GM12878 (cell line): ENCODE data around the gene SCP2. TPM values are rescaled to one million over a fixed set of nuclear protein-coding genes. Genes with fewer than 3 reads are reported as not detected.

Experiments
- ATAC-seq: fragments of 200-7000 bp; cut with Tn5 transposase; 3 replicates; pipeline ENCODE4 v1.9.1; 2020; ENCODE audit warnings: mild to moderate bottlenecking, moderate library complexity
- BruUV-seq: library from RNA; stranded (reverse); fragments of 400-500 nt; replicated peaks from 2 replicates; lab custom pipeline; 2021; lab: Mats Ljungman, UMichigan
- CTCF ChIA-PET: fragments of 300-600 bp; sonication (Branson Sonifier 250); formaldehyde crosslinking; extraction: SDS; loops from one replicate; lab custom pipeline; 2021; ENCODE audit warnings: inconsistent platforms; lab: Yijun Ruan, JAX
- POLR2A ChIA-PET: fragments of 350-600 bp; formaldehyde crosslinking; extraction: SDS; loops from one replicate; lab custom pipeline; 2021; ENCODE audit warnings: inconsistent platforms; lab: Charles Lee
- RAD21 ChIA-PET: fragments of 300-600 bp; sonication (Branson Sonifier 250); formaldehyde crosslinking; loops from one replicate; lab custom pipeline; 2023; ENCODE audit warnings: antibody characterized with exemption; ENCODE audit not compliant: unreplicated experiment; lab: Charles Lee
- SMC1A ChIA-PET: fragments of 300-600 bp; sonication (Branson Sonifier 250); formaldehyde crosslinking; loops from one replicate; lab custom pipeline; 2023; ENCODE audit not compliant: unreplicated experiment, uncharacterized antibody; lab: Charles Lee
- DNase-seq: peaks from one replicate; pipeline ENCODE4 v3.0.0-alpha.2; 2011; ENCODE audit warnings: low read depth, low spot score
- FAIRE-seq: peaks from 3 replicates; lab custom pipeline; 2011; peaks lifted over from hg19 to GRCh38; lab: Jason Lieb, UNC
- H2AFZ ChIP-seq: 2 replicates; pipeline ENCODE4 v1.6.0; 2011; ENCODE audit warnings: low read depth, low read length, control low read depth; ENCODE audit not compliant: control insufficient read depth
- H3K27ac ChIP-seq: 2 replicates; pipeline ENCODE4 v1.5.1; 2011; ENCODE audit warnings: control low read depth; ENCODE audit not compliant: control insufficient read depth, insufficient read depth
- H3K27me3 ChIP-seq, 2 experiments: replicated peaks in 1 of 2; 2 replicates each; pipeline versions ENCODE4 v1.6.0 to v1.6.1; 2011; ENCODE audit warnings: low read length in 1 of 2; ENCODE audit not compliant: control insufficient read depth in 2 of 2, insufficient read depth in 2 of 2
- H3K36me3 ChIP-seq, 2 experiments: 2 replicates each; pipeline ENCODE4 v1.5.1; 2011; ENCODE audit warnings: low read length in 1 of 2; ENCODE audit not compliant: control insufficient read depth in 2 of 2, insufficient read depth in 2 of 2
- H3K4me1 ChIP-seq: 2 replicates; pipeline ENCODE4 v1.6.1; 2011; ENCODE audit warnings: mild to moderate bottlenecking, low read length, moderate library complexity, mixed read lengths; ENCODE audit not compliant: control insufficient read depth, insufficient read depth
- H3K4me2 ChIP-seq: 2 replicates; pipeline ENCODE4 v1.6.0; 2011; ENCODE audit warnings: control low read depth; ENCODE audit not compliant: control insufficient read depth, insufficient read depth
- H3K4me3 ChIP-seq: fragments of 200-600 bp; sonication (generic); 2 replicates; pipeline ENCODE4 v1.5.1; 2016
- H3K79me2 ChIP-seq: 2 replicates; pipeline ENCODE4 v1.6.0; 2011; ENCODE audit warnings: low read length; ENCODE audit not compliant: control insufficient read depth, insufficient read depth
- H3K9ac ChIP-seq: 2 replicates; pipeline ENCODE4 v1.8.0; 2011; ENCODE audit warnings: low read length, control low read depth, mixed read lengths; ENCODE audit not compliant: control insufficient read depth, insufficient read depth
- H3K9me3 ChIP-seq: replicated peaks from 3 replicates; pipeline ENCODE4 v1.5.1; 2011; ENCODE audit warnings: mild to moderate bottlenecking, low read length; ENCODE audit not compliant: control insufficient read depth, insufficient read depth
- H4K20me1 ChIP-seq: 2 replicates; pipeline ENCODE4 v1.6.0; 2011; ENCODE audit not compliant: control insufficient read depth, insufficient read depth
- BMI1 ChIP-seq: fragments of 450-650 bp; IDR thresholded peaks from 2 replicates; pipeline ENCODE4 v1.6.1; 2016; ENCODE audit warnings: mild to moderate bottlenecking, moderate library complexity, borderline replicate concordance
- E2F8 ChIP-seq: fragments of 450-650 bp; IDR thresholded peaks from 2 replicates; pipeline ENCODE4 v1.6.1; 2018; ENCODE audit warnings: mild to moderate bottlenecking, low read depth, moderate library complexity; ENCODE audit not compliant: partially characterized antibody
- FOS ChIP-seq: IDR thresholded peaks from 3 replicates; pipeline ENCODE4 v1.6.1; 2011; ENCODE audit warnings: borderline replicate concordance; ENCODE audit not compliant: insufficient read length; ENCODE audit errors: extremely low read depth
- IRF4 ChIP-seq: IDR thresholded peaks from 2 replicates; pipeline ENCODE4 v1.6.1; 2011; ENCODE audit warnings: low read depth, low read length
- JUND ChIP-seq: IDR thresholded peaks from 2 replicates; pipeline ENCODE4 v1.6.1; 2012; ENCODE audit warnings: low read depth, mild to moderate bottlenecking, low read length, improper control_type of control experiment, moderate library complexity
- SMARCA5 ChIP-seq: fragments of 450-650 bp; IDR thresholded peaks from 2 replicates; pipeline ENCODE4 v1.6.1; 2017; ENCODE audit warnings: mild to moderate bottlenecking
- SP1 ChIP-seq: IDR thresholded peaks from one replicate; pipeline ENCODE4 v1.6.1; 2011; ENCODE audit warnings: low read depth, low read length
- SUPT20H ChIP-seq: IDR thresholded peaks from 2 replicates; pipeline ENCODE4 v1.6.1; 2011; ENCODE audit warnings: low read depth, mild to moderate bottlenecking, low read length, moderate library complexity, borderline replicate concordance; ENCODE audit not compliant: control insufficient read depth
- ZZZ3 ChIP-seq: IDR thresholded peaks from 2 replicates; pipeline ENCODE4 v1.6.1; 2011; ENCODE audit warnings: low read depth; ENCODE audit not compliant: control insufficient read depth, insufficient read length
- WGBS: methylation state at CpG from one replicate; pipeline ENCODE4 v1.1.6; 2016; ENCODE audit warnings: low lambda C conversion rate; ENCODE audit not compliant: insufficient replicate concordance, insufficient coverage; ENCODE audit errors: missing lambda C conversion rate; 5-methylcytosine and 5-hydroxymethylcytosine counted together
- in situ Hi-C: fragments of 300-500 bp; cut with MboI; formaldehyde crosslinking; loops from 9 replicates; pipeline ENCODE4 v1.14.3; 2018; ENCODE audit warnings: mixed read lengths
- intact Hi-C: fragments of 100-400 bp; cut with micrococcal nuclease; formaldehyde crosslinking; loops from one replicate; pipeline ENCODE4 v1.14.2; 2022; ENCODE audit not compliant: unreplicated experiment
- polyA plus RNA-seq, 11 experiments: library from polyadenylated mRNA; depleted of rRNA in 4 of 11; unstranded in 6 of 11; stranded (reverse) in 5 of 11; fragments of >200 nt; fragmentation: Nextera tagmentation in 4 of 11; fragmentation: Illumina TruSeq in 1 of 11; extraction: Ambion mirVana in 4 of 11; extraction: Trizol in 1 of 11; gene quantifications; 1 replicate in 1 of 11; 2 replicates in 10 of 11; pipeline versions ENCODE4 v1.2.1 to v1.2.3, GENCODE V29; 2011 to 2016; ENCODE audit warnings: inconsistent platforms in 2 of 11, missing spikeins in 2 of 11, low read depth in 1 of 11
- total RNA-seq, 4 experiments: library from RNA; depleted of rRNA in 3 of 4; stranded (reverse); fragments of >200 nt in 3 of 4; fragmentation: Illumina TruSeq in 1 of 4; extraction: Trizol in 1 of 4; gene quantifications; 2 replicates each; pipeline versions ENCODE4 v1.2.1 to v1.2.3, GENCODE V29; 2013 to 2021
- TF ChIP-seq, protein P1 (sequence below): fragments of 150-350 bp; IDR thresholded peaks from 2 replicates; pipeline ENCODE4 v1.6.1; 2014; ENCODE audit warnings: mild to moderate bottlenecking, low read depth, low read length

SCP2 gene
- total and polyA plus RNA-seq, 10 of the 15 experiments (the other 5 are each of a cell fraction or from before 2014, with no cell fraction given) = 74.3 to 327 (median 127) TPM

- H3K79me2 ChIP-seq = peaks cover 1% of the 10 kb centered on the region
- SMC1A ChIA-PET = no interaction called here
- no peak overlapping the region for H2AFZ ChIP-seq
- no peaks in the 10 kb centered on the region for H3K27me3 ChIP-seq
- H3K4me3 ChIP-seq = no peak overlapping the region
- RAD21 ChIA-PET = no interaction called here
- no peaks in the 10 kb centered on the region for H4K20me1 ChIP-seq
- ATAC-seq (peak; percentile 31; the same call in 2 of the 3 replicates), FAIRE-seq (no peak), DNase-seq (no peak)
- no peaks in the 10 kb centered on the region for H3K4me1 ChIP-seq
- H3K9me3 ChIP-seq = no peaks in the 10 kb centered on the region
- CTCF ChIA-PET = no interaction called here
- no peak overlapping the region for H3K27ac ChIP-seq
- no peaks in the 10 kb centered on the region; a peak in 1 of 4 replicates for H3K36me3 ChIP-seq
- POLR2A ChIA-PET = no interaction called here
- TF ChIP-seq ZZZ3 (no peak), FOS (no peak), JUND (no peak)
- TF ChIP-seq, protein P1, sequence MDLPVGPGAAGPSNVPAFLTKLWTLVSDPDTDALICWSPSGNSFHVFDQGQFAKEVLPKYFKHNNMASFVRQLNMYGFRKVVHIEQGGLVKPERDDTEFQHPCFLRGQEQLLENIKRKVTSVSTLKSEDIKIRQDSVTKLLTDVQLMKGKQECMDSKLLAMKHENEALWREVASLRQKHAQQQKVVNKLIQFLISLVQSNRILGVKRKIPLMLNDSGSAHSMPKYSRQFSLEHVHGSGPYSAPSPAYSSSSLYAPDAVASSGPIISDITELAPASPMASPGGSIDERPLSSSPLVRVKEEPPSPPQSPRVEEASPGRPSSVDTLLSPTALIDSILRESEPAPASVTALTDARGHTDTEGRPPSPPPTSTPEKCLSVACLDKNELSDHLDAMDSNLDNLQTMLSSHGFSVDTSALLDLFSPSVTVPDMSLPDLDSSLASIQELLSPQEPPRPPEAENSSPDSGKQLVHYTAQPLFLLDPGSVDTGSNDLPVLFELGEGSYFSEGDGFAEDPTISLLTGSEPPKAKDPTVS = no peak
- BruUV-seq = no TSS peak
- intact Hi-C loops (no loop called here), in situ Hi-C loops (no loop called here)
- H3K4me2 ChIP-seq = no peak overlapping the region
- no peak overlapping the region for H3K9ac ChIP-seq
These were observed 97.0 kb downstream of the SCP2 start for GRCh38 chr1:53024117-53024516.

DNA sequence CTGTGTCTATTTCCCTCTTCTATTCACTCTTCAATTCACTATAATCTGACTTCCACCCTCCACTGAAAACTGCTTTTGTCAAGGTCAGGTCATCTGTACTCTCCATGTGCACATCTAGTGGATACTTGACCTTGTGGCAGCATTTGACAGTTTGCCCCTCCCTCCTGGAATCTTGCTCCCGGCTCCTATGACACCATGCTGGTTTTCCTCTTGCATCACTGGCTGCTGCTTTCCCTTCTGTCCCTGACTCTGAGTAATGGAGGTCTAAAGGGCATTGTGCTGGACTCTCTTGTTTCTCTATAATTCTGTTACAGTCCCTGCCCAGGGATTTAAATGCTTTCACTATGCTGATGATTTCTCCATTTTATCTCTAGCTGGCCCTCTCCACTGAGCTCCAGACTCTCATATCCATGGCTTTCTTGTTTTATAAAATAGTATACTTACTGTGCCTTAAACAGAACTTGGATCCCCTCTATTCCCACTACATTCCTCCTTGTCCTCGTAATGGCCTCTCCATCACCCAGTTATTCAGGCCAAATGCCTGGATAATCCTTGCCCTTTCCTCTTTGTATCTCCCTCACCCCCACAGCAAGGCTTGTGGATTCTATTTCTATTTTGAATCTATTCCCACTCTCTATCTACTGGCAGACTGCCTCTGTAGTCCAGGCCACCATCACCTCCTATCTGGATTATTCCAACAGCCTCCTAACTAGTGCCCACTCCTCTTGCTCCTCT, 98.1 kb downstream of the SCP2 start:
- intact Hi-C loops = no loop called here
- Histone ChIP-seq H3K9ac (no peak overlapping the region), H3K4me1 (no peaks in the 10 kb centered on the region), H3K9me3 (no peaks in the 10 kb centered on the region), H3K36me3 (no peaks in the 10 kb centered on the region; a peak in 2 of 4 replicates), H3K27me3 (no peaks in the 10 kb centered on the region), H3K4me3 (no peak overlapping the region), H4K20me1 (no peaks in the 10 kb centered on the region), H2AFZ (no peak overlapping the region)
- no peak for ATAC-seq
- ChIA-PET SMC1A (interaction anchor here (0.5 kb wide), 1 partner anchor 368 kb away, joined by 3 read pairs; no protein-coding TSS in a partner anchor), POLR2A (no interaction called here), RAD21 (no interaction called here), CTCF (no interaction called here)
- BruUV-seq = no TSS peak
- DNase-seq = no peak
- TF ChIP-seq E2F8 (no peak), SUPT20H (no peak), SP1 (no peak), IRF4 (no peak), BMI1 (no peak), SMARCA5 (no peak)
- TF ChIP-seq, all 136 proteins: peak for 0
- Histone ChIP-seq H3K79me2 (no peaks in the 10 kb centered on the region; the same call in 1 of the 2 replicates), H3K4me2 (no peak overlapping the region), H3K27ac (no peak overlapping the region)
- in situ Hi-C loops = no loop called here
- WGBS = 63% methylated on average over 2 of the region's 2 CpGs
- no peak for FAIRE-seq
